Measurements from ENCODE around the gene IRF3. TPM values are rescaled to one million over a fixed set of nuclear protein-coding genes. Genes with fewer than 3 reads are reported as not detected.

Gene IRF3
- total RNA-seq, 1 experiment from 2014 or later: 131 TPM

- intact Hi-C loops (cut with micrococcal nuclease; ENCODE audit: unreplicated experiment): no loop called here
- CTCF ChIA-PET: interaction anchor here (0.6 kb wide), 2 partner anchors 40 to 168 kb away, joined by 3 read pairs; no protein-coding TSS in a partner anchor
These were observed 18.2 kb upstream of the IRF3 start for GRCh38 chr19:49683814-49684250.

DNA sequence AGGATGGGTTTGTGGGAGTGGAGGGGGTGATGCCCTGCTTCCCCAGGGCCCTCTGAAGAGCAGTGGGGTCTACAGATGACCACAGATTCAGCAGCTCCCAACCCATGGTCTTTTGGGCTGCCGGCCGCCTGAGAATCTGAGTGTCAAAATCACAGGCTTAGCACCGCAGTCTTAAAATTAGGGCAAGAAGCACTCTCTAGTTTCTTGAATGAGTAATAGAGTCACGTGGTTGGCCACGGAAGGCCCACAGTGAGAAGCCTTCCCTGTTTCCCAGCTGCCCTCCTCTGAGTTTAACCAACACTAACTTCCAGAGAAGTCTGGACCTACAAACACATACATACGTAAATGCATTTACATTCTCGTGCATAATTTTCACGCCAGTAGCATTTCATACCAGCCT is 16.6 kb upstream of the IRF3 start:
- peaks cover 87% of the 10 kb centered on the region for H3K36me3 Mint-ChIP-seq (ENCODE audit: insufficient read depth, unreplicated experiment)
- no peak for DNase-seq
- no peak overlapping the region for H3K4me3 Mint-ChIP-seq (ENCODE audit: unreplicated experiment)

More at GRCh38 chr19:49683814-49684250, 18.2 kb upstream of the IRF3 start:
- no peaks in the 10 kb centered on the region for H3K9me3 Mint-ChIP-seq (ENCODE audit: unreplicated experiment)
- H3K27ac Mint-ChIP-seq (ENCODE audit: unreplicated experiment): peak overlapping the region; percentile 49
- Histone ChIP-seq H3K9me3 (no peaks in the 10 kb centered on the region), H3K4me3 (ENCODE audit: low read depth, low read length) (no peak overlapping the region), H3K4me1 (peaks cover 10% of the 10 kb centered on the region), H3K27me3 (replicated peaks; ENCODE audit: control insufficient read depth, insufficient read depth, low read length) (no peaks in the 10 kb centered on the region), H3K36me3 (ENCODE audit: control insufficient read depth, insufficient read depth, low read length) (peaks cover 5% of the 10 kb centered on the region)
- peaks cover 91% of the 10 kb centered on the region for H3K36me3 Mint-ChIP-seq (ENCODE audit: insufficient read depth, unreplicated experiment)
- peaks cover 15% of the 10 kb centered on the region for H3K4me1 Mint-ChIP-seq (ENCODE audit: low read depth, unreplicated experiment)
- BruUV-seq (replicated peaks): no TSS peak
- no peak overlapping the region for H3K4me3 Mint-ChIP-seq (ENCODE audit: unreplicated experiment)
- DNase-seq: no peak
- POLR2A ChIA-PET: no interaction called here
- no peaks in the 10 kb centered on the region for H3K27me3 Mint-ChIP-seq (ENCODE audit: insufficient read depth, unreplicated experiment)
- TF ChIP-seq CTCF (IDR thresholded peaks at IDR 0.05; ENCODE audit: insufficient read depth in 1 of 2, low read depth in 1 of 2, low read length in 1 of 2, severe bottlenecking in 1 of 2, unreplicated experiment in 1 of 2): no peak

DNA sequence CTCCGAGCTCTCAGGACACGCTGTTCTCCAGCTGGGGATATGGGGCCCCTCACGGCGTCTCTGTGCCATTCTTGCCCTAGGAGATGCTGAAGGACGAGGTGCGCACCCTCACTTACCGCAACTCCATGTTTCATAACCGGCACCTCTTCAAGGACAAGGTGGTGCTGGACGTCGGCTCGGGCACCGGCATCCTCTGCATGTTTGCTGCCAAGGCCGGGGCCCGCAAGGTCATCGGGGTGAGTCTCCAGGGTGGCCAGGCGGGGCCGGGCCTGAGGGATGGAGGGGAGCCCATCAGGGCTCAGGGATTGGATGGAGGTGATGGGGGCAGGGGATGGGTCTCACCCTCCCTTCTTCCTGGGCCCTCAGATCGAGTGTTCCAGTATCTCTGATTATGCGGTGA is 16.2 kb upstream of the IRF3 start:
- Mint-ChIP-seq H3K27ac (ENCODE audit: unreplicated experiment) (no peak overlapping the region), H3K27me3 (ENCODE audit: insufficient read depth, unreplicated experiment) (no peaks in the 10 kb centered on the region), H3K36me3 (ENCODE audit: insufficient read depth, unreplicated experiment) (peaks cover 87% of the 10 kb centered on the region), H3K4me3 (ENCODE audit: unreplicated experiment) (no peak overlapping the region), H3K9me3 (ENCODE audit: unreplicated experiment) (no peaks in the 10 kb centered on the region), H3K4me1 (ENCODE audit: low read depth, unreplicated experiment) (peaks cover 15% of the 10 kb centered on the region)
- BruUV-seq (replicated peaks): no TSS peak
- Histone ChIP-seq H3K4me1 (peaks cover 10% of the 10 kb centered on the region), H3K9me3 (no peaks in the 10 kb centered on the region), H3K4me3 (ENCODE audit: low read depth, low read length) (no peak overlapping the region), H3K36me3 (ENCODE audit: control insufficient read depth, insufficient read depth, low read length) (peaks cover 3% of the 10 kb centered on the region), H3K27me3 (replicated peaks; ENCODE audit: control insufficient read depth, insufficient read depth, low read length) (no peaks in the 10 kb centered on the region)
- intact Hi-C loops (cut with micrococcal nuclease; ENCODE audit: unreplicated experiment): no loop called here
- no peak for DNase-seq
- CTCF ChIA-PET: no interaction called here
- no peak for TF ChIP-seq CTCF (IDR thresholded peaks at IDR 0.05; ENCODE audit: insufficient read depth in 1 of 2, low read depth in 1 of 2, low read length in 1 of 2, severe bottlenecking in 1 of 2, unreplicated experiment in 1 of 2)
- POLR2A ChIA-PET: no interaction called here

More for the DNA sequence above, 16.6 kb upstream of the IRF3 start:
- intact Hi-C loops (cut with micrococcal nuclease; ENCODE audit: unreplicated experiment): no loop called here
- no TSS peak for BruUV-seq (replicated peaks)
- no peak overlapping the region for H3K4me3 ChIP-seq (ENCODE audit: low read depth, low read length)
- ChIA-PET POLR2A (no interaction called here), CTCF (interaction anchor here (1.0 kb wide), 1 partner anchor 102 kb away, joined by 3 read pairs; the partner anchor contains the start of gene NOSIP)
- no peak overlapping the region for H3K27ac Mint-ChIP-seq (ENCODE audit: unreplicated experiment)
- H3K36me3 ChIP-seq (ENCODE audit: control insufficient read depth, insufficient read depth, low read length): peaks cover 5% of the 10 kb centered on the region
- no peaks in the 10 kb centered on the region for H3K9me3 ChIP-seq
- TF ChIP-seq CTCF (IDR thresholded peaks at IDR 0.05; ENCODE audit: insufficient read depth in 1 of 2, low read depth in 1 of 2, low read length in 1 of 2, severe bottlenecking in 1 of 2, unreplicated experiment in 1 of 2): no peak
- H3K9me3 Mint-ChIP-seq (ENCODE audit: unreplicated experiment): no peaks in the 10 kb centered on the region
- H3K27me3 ChIP-seq (replicated peaks; ENCODE audit: control insufficient read depth, insufficient read depth, low read length): no peaks in the 10 kb centered on the region
- H3K4me1 ChIP-seq: peaks cover 10% of the 10 kb centered on the region
- H3K27me3 Mint-ChIP-seq (ENCODE audit: insufficient read depth, unreplicated experiment): no peaks in the 10 kb centered on the region
- H3K4me1 Mint-ChIP-seq (ENCODE audit: low read depth, unreplicated experiment): peaks cover 15% of the 10 kb centered on the region
